Measurements from ENCODE around the gene VWA8. TPM values are rescaled to one million over a fixed set of nuclear protein-coding genes. Genes with fewer than 3 reads are reported as not detected.

Gene VWA8
- polyA plus RNA-seq, 3 donors = 2.0 to 4.4 (median 3.4) TPM

- H3K9ac ChIP-seq (ENCODE audit: insufficient read depth, low read length, poor library complexity, severe bottlenecking) = no peak overlapping the region
- H4K20me1 ChIP-seq (ENCODE audit: insufficient read depth, low read length) = no peaks in the 10 kb centered on the region
- peaks cover 0 to 3% of the 10 kb centered on the region in 2 donors for H3K9me3 ChIP-seq (replicated peaks in 1 of 2; ENCODE audit: control insufficient read depth in 1 of 2, insufficient read depth in 1 of 2, low read length in 2 of 2)
- TF ChIP-seq CTCF (IDR thresholded peaks at IDR 0.05) = no peak
- H3K27me3 ChIP-seq (ENCODE audit: control insufficient read depth in 2 of 2, insufficient read depth in 2 of 2, low read length in 2 of 2) = no peaks in the 10 kb centered on the region
- Mint-ChIP-seq H3K27ac (no peak overlapping the region), H3K27me3 (ENCODE audit: low read depth in 3 of 3) (no peaks in the 10 kb centered on the region), H3K9me3 (peaks cover 0 to 13% (median 9%) of the 10 kb centered on the region in 7 donors), H3K4me1 (no peaks in the 10 kb centered on the region), H3K36me3 (peaks cover 12 to 16% of the 10 kb centered on the region in 2 donors), H3K4me3 (no peak overlapping the region)
- no peaks in the 10 kb centered on the region for H3K36me3 ChIP-seq (replicated peaks in 1 of 2; ENCODE audit: control insufficient read depth in 1 of 2, insufficient read depth in 2 of 2, low read length in 2 of 2)
- no peak overlapping the region for H3K4me3 ChIP-seq (replicated peaks in 1 of 3; ENCODE audit: low read depth in 2 of 3, low read length in 3 of 3)
- intact Hi-C loops (cut with micrococcal nuclease) = no loop called here
- H3K27ac ChIP-seq (ENCODE audit: low read depth in 1 of 2, low read length in 2 of 2) = no peak overlapping the region
- no peaks in the 10 kb centered on the region for H3K79me2 ChIP-seq (ENCODE audit: insufficient read depth, low read length)
- no peaks in the 10 kb centered on the region for H3K4me1 ChIP-seq (ENCODE audit: control insufficient read depth in 1 of 2, insufficient read depth in 2 of 2, low read length in 2 of 2)
- no CpG with 5 or more reads among the region's 2 CpGs for WGBS (ENCODE audit: insufficient coverage)
- no peak overlapping the region for H2AFZ ChIP-seq (ENCODE audit: insufficient read depth, low read depth, low read length, poor library complexity, severe bottlenecking)
- no peak overlapping the region for H3K4me2 ChIP-seq (replicated peaks; ENCODE audit: extremely low read depth, low read length, poor library complexity, severe bottlenecking)
- no peak for DNase-seq
These were observed 63.8 kb downstream of the VWA8 start for GRCh38 chr13:41897126-41897525.

- no peak overlapping the region for H3K27ac Mint-ChIP-seq
- H3K4me1 Mint-ChIP-seq = no peaks in the 10 kb centered on the region
- no peak overlapping the region for H3K4me2 ChIP-seq (replicated peaks; ENCODE audit: extremely low read depth, low read length, poor library complexity, severe bottlenecking)
- no peak overlapping the region for H3K9ac ChIP-seq (ENCODE audit: insufficient read depth, low read length, poor library complexity, severe bottlenecking)
- no peaks in the 10 kb centered on the region for H4K20me1 ChIP-seq (ENCODE audit: insufficient read depth, low read length)
- peaks cover 0 to 3% of the 10 kb centered on the region in 2 donors for H3K36me3 ChIP-seq (replicated peaks in 1 of 2; ENCODE audit: control insufficient read depth in 1 of 2, insufficient read depth in 2 of 2, low read length in 2 of 2)
- H3K9me3 ChIP-seq (replicated peaks in 1 of 2; ENCODE audit: control insufficient read depth in 1 of 2, insufficient read depth in 1 of 2, low read length in 2 of 2) = peaks cover 0 to 3% of the 10 kb centered on the region in 2 donors
- intact Hi-C loops (cut with micrococcal nuclease) = no loop called here
- no peaks in the 10 kb centered on the region for H3K4me1 ChIP-seq (ENCODE audit: control insufficient read depth in 1 of 2, insufficient read depth in 2 of 2, low read length in 2 of 2)
- no peak for DNase-seq
- H3K36me3 Mint-ChIP-seq = peaks cover 21 to 25% of the 10 kb centered on the region in 2 donors
- no peak overlapping the region for H3K4me3 ChIP-seq (replicated peaks in 1 of 3; ENCODE audit: low read depth in 2 of 3, low read length in 3 of 3)
- no CpG with 5 or more reads among the region's 1 CpG for WGBS (ENCODE audit: insufficient coverage)
- H3K4me3 Mint-ChIP-seq = no peak overlapping the region
- no peak for TF ChIP-seq CTCF (IDR thresholded peaks at IDR 0.05)
- no peaks in the 10 kb centered on the region for H3K27me3 Mint-ChIP-seq (ENCODE audit: low read depth in 3 of 3)
- H3K9me3 Mint-ChIP-seq = peaks cover 0 to 13% (median 9%) of the 10 kb centered on the region in 7 donors
- no peak overlapping the region for H3K27ac ChIP-seq (ENCODE audit: low read depth in 1 of 2, low read length in 2 of 2)
- H3K27me3 ChIP-seq (ENCODE audit: control insufficient read depth in 2 of 2, insufficient read depth in 2 of 2, low read length in 2 of 2) = no peaks in the 10 kb centered on the region
- H2AFZ ChIP-seq (ENCODE audit: insufficient read depth, low read depth, low read length, poor library complexity, severe bottlenecking) = no peak overlapping the region
- no peaks in the 10 kb centered on the region for H3K79me2 ChIP-seq (ENCODE audit: insufficient read depth, low read length)
These were observed 65.4 kb downstream of the VWA8 start for GRCh38 chr13:41895478-41895877.
